A549 (cell line): ENCODE data around the gene ZBTB4.

Experiments used
- CEBPB ChIP-seq, 2 experiments: fragments of >200 bp in 1 of 2; sonication (Bioruptor Twin) in 1 of 2; formaldehyde crosslinking in 1 of 2; IDR thresholded peaks; 2 replicates each; pipeline ENCODE4 v1.6.1; 2012 to 2016
- CTCF ChIP-seq: fragments of >200 bp; sonication (Bioruptor Twin); formaldehyde crosslinking; IDR thresholded peaks from 3 replicates; pipeline ENCODE4 v1.5.1; 2016
- EP300 ChIP-seq, 2 experiments: fragments of >200 bp; sonication (Bioruptor Twin); formaldehyde crosslinking; IDR thresholded peaks; 2 replicates in 1 of 2; 3 replicates in 1 of 2; pipeline ENCODE4 v1.6.1; 2016 to 2017
- HOXB13 ChIP-seq: fragments of 250-450 bp; sonication (Bioruptor Pico); IDR thresholded peaks from 2 replicates; pipeline ENCODE4 v1.5.0; 2020; ENCODE audit warnings: low read depth, mild to moderate bottlenecking, moderate library complexity
- JUNB ChIP-seq: fragments of >200 bp; sonication (Bioruptor Twin); formaldehyde crosslinking; IDR thresholded peaks from 2 replicates; pipeline ENCODE4 v1.6.1; 2016
- MYC ChIP-seq: IDR thresholded peaks from 2 replicates; pipeline ENCODE4 v1.6.1; 2012; ENCODE audit warnings: mild to moderate bottlenecking, inconsistent platforms, low read length, improper control_type of control experiment, borderline replicate concordance
- NR3C1 ChIP-seq: fragments of >200 bp; sonication (Bioruptor Twin); formaldehyde crosslinking; IDR thresholded peaks from 3 replicates; pipeline ENCODE4 v1.6.1; 2017

GRCh38 chr17:7477392-7478275 lies 1.8 kb downstream of the ZBTB4 start:
- no peak for TF ChIP-seq EP300 (IDR thresholded peaks at IDR 0.05)
- TF ChIP-seq CTCF = no peak
- TF ChIP-seq HOXB13 (CRISPR knock-in tag) = no peak
- TF ChIP-seq MYC = no peak
- no peak for TF ChIP-seq CEBPB (IDR thresholded peaks at IDR 0.05)
- TF ChIP-seq JUNB = no peak
- TF ChIP-seq NR3C1 = no peak
